Liver (tissue), 9 donors: ENCODE data around the gene BCAN. TPM values are rescaled to one million over a fixed set of nuclear protein-coding genes. Genes with fewer than 3 reads are reported as not detected.

Experiments used
- DNase-seq: peaks from one replicate; pipeline ENCODE4 v3.0.0-alpha.2; 2017; ENCODE audit warnings: low spot score
- H3K27ac ChIP-seq, 2 donors: one replicate each; pipeline ENCODE4 v1.7.0; 2013; ENCODE audit warnings: inconsistent platforms in 2 of 2, low read length in 2 of 2, control low read depth in 1 of 2, low read depth in 1 of 2, mild to moderate bottlenecking in 1 of 2
- H3K27me3 ChIP-seq, 4 donors: one replicate each; pipeline versions ENCODE4 v1.6.1 to v1.7.0; 2013; ENCODE audit warnings: low read length in 3 of 4, inconsistent platforms in 1 of 4, mild to moderate bottlenecking in 1 of 4, moderate library complexity in 1 of 4; ENCODE audit not compliant: control insufficient read depth in 4 of 4, insufficient read depth in 4 of 4
- H3K36me3 ChIP-seq, 4 donors: one replicate each; pipeline versions ENCODE4 v1.6.1 to v1.7.0; 2013; ENCODE audit warnings: low read length in 3 of 4, mild to moderate bottlenecking in 3 of 4, low read depth in 1 of 4, moderate library complexity in 1 of 4; ENCODE audit not compliant: control insufficient read depth in 4 of 4, insufficient read depth in 3 of 4
- H3K4me1 ChIP-seq, 4 donors: one replicate each; pipeline versions ENCODE4 v1.6.1 to v1.7.0; 2013; ENCODE audit warnings: low read length in 3 of 4, mild to moderate bottlenecking in 3 of 4, moderate library complexity in 1 of 4; ENCODE audit not compliant: control insufficient read depth in 4 of 4, insufficient read depth in 4 of 4
- H3K4me3 ChIP-seq, 3 donors: one replicate each; pipeline versions ENCODE4 v1.6.1 to v1.7.0; 2013; ENCODE audit warnings: low read length in 3 of 3, control low read depth in 1 of 3, low read depth in 1 of 3, mild to moderate bottlenecking in 1 of 3
- H3K9ac ChIP-seq, 2 donors: one replicate each; pipeline ENCODE4 v1.7.0; 2013; ENCODE audit warnings: low read length in 2 of 2, mild to moderate bottlenecking in 2 of 2, moderate library complexity in 2 of 2, control low read depth in 1 of 2, low read depth in 1 of 2
- H3K9me3 ChIP-seq, 4 donors: one replicate each; pipeline versions ENCODE4 v1.6.1 to v1.7.0; 2013; ENCODE audit warnings: low read length in 3 of 4; ENCODE audit not compliant: control insufficient read depth in 4 of 4
- CTCF ChIP-seq: fragments of 150-350 bp; IDR thresholded peaks from 2 replicates; pipeline ENCODE4 v1.5.1; 2017; ENCODE audit warnings: improper control_type of control experiment, low read depth, low read length; ENCODE audit not compliant: missing input control
- GABPA ChIP-seq, 2 donors: IDR thresholded peaks in 1 of 2; conservative IDR thresholded peaks in 1 of 2; 2 replicates each; pipeline ENCODE4 v1.6.1; 2016; ENCODE audit warnings: antibody characterized with exemption in 2 of 2, mild to moderate bottlenecking in 1 of 2, moderate library complexity in 1 of 2
- HNF4G ChIP-seq: IDR thresholded peaks from 2 replicates; pipeline ENCODE4 v1.6.1; 2016; ENCODE audit warnings: antibody characterized with exemption
- MAX ChIP-seq: IDR thresholded peaks from 2 replicates; pipeline ENCODE4 v1.6.1; 2016; ENCODE audit warnings: antibody characterized with exemption
- NR2F2 ChIP-seq: IDR thresholded peaks from 2 replicates; pipeline ENCODE4 v1.6.1; 2016; ENCODE audit warnings: antibody characterized with exemption
- REST ChIP-seq: IDR thresholded peaks from 2 replicates; pipeline ENCODE4 v1.6.1; 2016; ENCODE audit warnings: antibody characterized with exemption, mild to moderate bottlenecking
- RXRA ChIP-seq, 2 donors: IDR thresholded peaks; 2 replicates each; pipeline ENCODE4 v1.6.1; 2017 to 2018; ENCODE audit warnings: antibody characterized with exemption in 2 of 2, mild to moderate bottlenecking in 1 of 2
- SP1 ChIP-seq: IDR thresholded peaks from 2 replicates; pipeline ENCODE4 v1.6.1; 2018; ENCODE audit warnings: antibody characterized with exemption, mild to moderate bottlenecking
- WGBS: extraction: QIAGEN DNeasy Blood & Tissue Kit; methylation state at CpG from one replicate; pipeline ENCODE4 v1.1.7; 2013; 5-methylcytosine and 5-hydroxymethylcytosine counted together
- polyA plus RNA-seq, 2 donors: library from polyadenylated mRNA; stranded (reverse) in 1 of 2; unstranded in 1 of 2; fragments of 200-250 nt in 1 of 2; fragments of >200 nt in 1 of 2; fragmentation: Nextera tagmentation in 1 of 2; extraction: Ambion mirVana in 1 of 2; gene quantifications; one replicate each; pipeline versions ENCODE4 v1.2.1 to v1.2.3, GENCODE V29; 2013 to 2015
- total RNA-seq, 2 donors: library from RNA; depleted of rRNA; stranded (reverse); fragments of >200 nt; gene quantifications; one replicate each; pipeline ENCODE4 v1.2.3, GENCODE V29; 2014
- donor health status: healthy.
- donor health status: healthy.
- donor health status: healthy.
- donor health status: healthy.
- donor health status: healthy.

BCAN gene
- total and polyA plus RNA-seq, 4 donors = 0.02 TPM; not detected in 3

GRCh38 chr1:156648951-156649350 lies 7.0 kb downstream of the BCAN start (continued):
- TF ChIP-seq MAX (no peak), HNF4G (no peak), GABPA (IDR thresholded peaks at IDR 0.05 in 1 of 2, conservative IDR thresholded peaks at IDR 0.05 in 1 of 2) (no peak)

GRCh38 chr1:156652131-156652991 lies 10.4 kb downstream of the BCAN start:
- Histone ChIP-seq H3K36me3 (no peaks in the 10 kb centered on the region), H3K9me3 (no peaks in the 10 kb centered on the region), H3K27ac (no peak overlapping the region), H3K4me1 (peaks cover 0 to 9% (median 5%) of the 10 kb centered on the region in 4 donors), H3K27me3 (peaks cover 0 to 13% (median 5%) of the 10 kb centered on the region in 4 donors), H3K4me3 (no peak overlapping the region), H3K9ac (no peak overlapping the region)
- peak; percentile 98 for TF ChIP-seq REST
- no peak for TF ChIP-seq SP1
- WGBS = 47% methylated on average over 16 of the region's 16 CpGs
- DNase-seq = peak; percentile 52

GRCh38 chr1:156652992-156653355 lies 11.1 kb downstream of the BCAN start:
- TF ChIP-seq GABPA (IDR thresholded peaks at IDR 0.05 in 1 of 2, conservative IDR thresholded peaks at IDR 0.05 in 1 of 2) = no peak
- TF ChIP-seq REST = no peak
- no peak for TF ChIP-seq CTCF
- no peak for TF ChIP-seq NR2F2
- no peak for TF ChIP-seq MAX
- TF ChIP-seq SP1 = no peak
- no peak for TF ChIP-seq RXRA (IDR thresholded peaks at IDR 0.05)
- H3K4me1 ChIP-seq = peaks cover 0 to 12% (median 6%) of the 10 kb centered on the region in 4 donors
- peaks cover 0 to 13% (median 5%) of the 10 kb centered on the region in 4 donors for H3K27me3 ChIP-seq
- H3K4me3 ChIP-seq = no peak overlapping the region
- no peaks in the 10 kb centered on the region for H3K9me3 ChIP-seq
- H3K9ac ChIP-seq = no peak overlapping the region
- no peaks in the 10 kb centered on the region for H3K36me3 ChIP-seq
- no peak for DNase-seq
- 75% methylated on average over 9 of the region's 9 CpGs for WGBS
- no peak overlapping the region for H3K27ac ChIP-seq
